GM18507 (cell line): ENCODE results near the gene PLOD3.
A peak's percentile ranks its signal among the peaks of the same experiment; 100 is the strongest.
"Not testable (repeated sequence)": the region's sequence is repeated elsewhere in the genome, so short reads cannot be mapped to it uniquely, and the experiment has no call there.

Experiments
- DNase-seq: peaks from one replicate; pipeline ENCODE4 v3.0.0; 2011; ENCODE audit warnings: low read depth; ENCODE audit not compliant: insufficient read length; ENCODE audit errors: extremely low spot score
- FAIRE-seq: peaks from 2 replicates; lab custom pipeline; 2011; peaks lifted over from hg19 to GRCh38; lab: Jason Lieb, UNC

Gene PLOD3, protein sequence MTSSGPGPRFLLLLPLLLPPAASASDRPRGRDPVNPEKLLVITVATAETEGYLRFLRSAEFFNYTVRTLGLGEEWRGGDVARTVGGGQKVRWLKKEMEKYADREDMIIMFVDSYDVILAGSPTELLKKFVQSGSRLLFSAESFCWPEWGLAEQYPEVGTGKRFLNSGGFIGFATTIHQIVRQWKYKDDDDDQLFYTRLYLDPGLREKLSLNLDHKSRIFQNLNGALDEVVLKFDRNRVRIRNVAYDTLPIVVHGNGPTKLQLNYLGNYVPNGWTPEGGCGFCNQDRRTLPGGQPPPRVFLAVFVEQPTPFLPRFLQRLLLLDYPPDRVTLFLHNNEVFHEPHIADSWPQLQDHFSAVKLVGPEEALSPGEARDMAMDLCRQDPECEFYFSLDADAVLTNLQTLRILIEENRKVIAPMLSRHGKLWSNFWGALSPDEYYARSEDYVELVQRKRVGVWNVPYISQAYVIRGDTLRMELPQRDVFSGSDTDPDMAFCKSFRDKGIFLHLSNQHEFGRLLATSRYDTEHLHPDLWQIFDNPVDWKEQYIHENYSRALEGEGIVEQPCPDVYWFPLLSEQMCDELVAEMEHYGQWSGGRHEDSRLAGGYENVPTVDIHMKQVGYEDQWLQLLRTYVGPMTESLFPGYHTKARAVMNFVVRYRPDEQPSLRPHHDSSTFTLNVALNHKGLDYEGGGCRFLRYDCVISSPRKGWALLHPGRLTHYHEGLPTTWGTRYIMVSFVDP

GRCh38 chr7:101217388-101218235 is at the start of gene PLOD3, which contains the start of gene ZNHIT1:
PLOD3 (minus strand) TSS chr7:101217581; CDS start chr7:101217274, 307 bp downstream.
ZNHIT1 (plus strand) TSS chr7:101218165; CDS start chr7:101218196, 31 bp downstream.
- FAIRE-seq (peak; percentile 97), DNase-seq (peak; percentile 98)

GRCh38 chr7:101265622-101266516 is 48.5 kb upstream of the PLOD3 start:
- DNase-seq (no peak), FAIRE-seq (no peak)

GRCh38 chr7:101264102-101264706 is 46.8 kb upstream of the PLOD3 start:
- DNase-seq, FAIRE-seq: not testable (repeated sequence)

GRCh38 chr7:101258243-101258731 is 40.9 kb upstream of the PLOD3 start:
- no peak for FAIRE-seq
- no peak for DNase-seq

DNA sequence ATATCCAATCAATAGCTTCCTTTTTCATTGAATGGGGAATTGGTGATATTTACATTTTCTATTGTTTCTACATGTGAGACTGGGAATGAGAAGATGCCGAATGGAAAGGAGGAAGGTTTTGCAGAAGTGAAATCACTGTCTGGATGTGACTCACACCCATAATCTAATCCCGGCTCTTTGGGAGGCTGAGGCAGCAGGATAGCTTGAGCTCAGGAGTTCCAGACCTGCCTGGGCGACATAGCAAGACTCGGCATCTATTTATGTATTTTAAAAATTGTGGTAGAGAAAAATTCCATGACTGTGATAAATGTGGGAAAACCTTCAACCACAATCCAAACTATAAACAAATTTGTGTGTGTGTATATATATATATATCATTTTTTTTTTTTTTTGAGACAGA is 38.4 kb upstream of the PLOD3 start:
- no peak for DNase-seq
- FAIRE-seq, result no peak

GRCh38 chr7:101253199-101253598 is 35.8 kb upstream of the PLOD3 start:
- not testable (repeated sequence) for DNase-seq, FAIRE-seq

GRCh38 chr7:101251871-101252659 is 34.7 kb upstream of the PLOD3 start:
- FAIRE-seq, result peak; percentile 98
- DNase-seq, result peak; percentile 88

DNA sequence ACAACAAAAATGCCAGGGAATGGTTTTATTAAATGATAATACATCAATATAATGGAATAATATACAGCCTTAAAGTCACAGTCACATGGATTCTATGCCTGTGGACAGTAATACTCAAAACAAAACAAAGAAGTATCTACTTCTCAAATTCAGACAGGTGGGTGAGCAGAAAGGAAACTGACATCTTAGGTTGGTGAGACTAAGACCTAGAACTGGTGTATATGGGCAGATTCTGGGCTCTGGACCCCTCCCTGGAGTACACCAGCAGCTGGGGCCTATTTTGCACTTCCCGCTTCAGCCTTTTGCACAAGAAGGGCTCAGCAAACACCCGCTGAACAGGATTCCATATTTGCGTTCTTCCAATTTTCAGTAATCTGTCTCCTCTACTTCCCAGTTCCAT is 32.9 kb upstream of the PLOD3 start:
- FAIRE-seq, result no peak
- DNase-seq, result no peak

- FAIRE-seq, result no peak
- DNase-seq, result no peak
These were observed 30.9 kb upstream of the PLOD3 start for GRCh38 chr7:101248276-101248675.

- DNase-seq (no peak), FAIRE-seq (no peak)
These were observed 27.8 kb upstream of the PLOD3 start for GRCh38 chr7:101245147-101245668.

GRCh38 chr7:101244375-101245146 is 27.2 kb upstream of the PLOD3 start, which contains the start of gene FIS1:
FIS1 (minus strand) TSS chr7:101245081; CDS start chr7:101245004, 77 bp downstream.
- peak; percentile 86 for FAIRE-seq
- peak; percentile 82 for DNase-seq

DNA sequence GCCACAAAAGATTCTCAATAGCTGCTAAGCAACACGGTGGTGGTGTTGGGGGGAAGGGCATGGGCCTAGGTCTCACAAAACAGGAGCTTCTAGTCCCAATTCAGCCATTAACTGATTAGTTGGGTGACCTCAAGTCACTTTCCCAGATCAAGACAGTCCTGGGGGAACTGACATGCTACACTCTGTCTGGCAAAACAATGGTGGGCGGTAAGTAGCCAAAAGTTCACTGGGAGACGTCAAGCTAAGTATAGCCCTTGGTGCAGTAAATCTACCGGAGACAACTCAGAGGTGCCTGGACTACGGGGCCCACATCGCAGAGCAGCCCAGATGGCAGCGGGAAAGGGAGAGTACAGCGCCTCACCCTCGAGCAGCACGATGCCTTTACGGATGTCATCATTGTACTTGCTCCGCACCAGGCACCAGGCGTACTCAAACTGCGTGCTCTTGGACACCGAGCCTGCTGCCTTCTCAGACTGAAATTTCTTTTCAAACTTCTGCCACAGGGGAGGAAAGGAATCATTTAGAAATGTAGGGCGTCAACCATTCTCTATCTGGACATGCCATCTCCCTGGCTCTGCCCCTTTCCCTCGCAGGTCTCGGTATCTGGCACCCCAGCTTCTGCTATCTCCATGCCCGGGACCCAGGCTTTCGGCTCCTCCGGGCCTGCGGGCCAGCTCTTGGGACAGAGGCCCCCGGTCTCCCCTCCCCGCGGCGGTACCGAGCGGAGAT is 26.4 kb upstream of the PLOD3 start:
- DNase-seq (no peak), FAIRE-seq (no peak)

DNA sequence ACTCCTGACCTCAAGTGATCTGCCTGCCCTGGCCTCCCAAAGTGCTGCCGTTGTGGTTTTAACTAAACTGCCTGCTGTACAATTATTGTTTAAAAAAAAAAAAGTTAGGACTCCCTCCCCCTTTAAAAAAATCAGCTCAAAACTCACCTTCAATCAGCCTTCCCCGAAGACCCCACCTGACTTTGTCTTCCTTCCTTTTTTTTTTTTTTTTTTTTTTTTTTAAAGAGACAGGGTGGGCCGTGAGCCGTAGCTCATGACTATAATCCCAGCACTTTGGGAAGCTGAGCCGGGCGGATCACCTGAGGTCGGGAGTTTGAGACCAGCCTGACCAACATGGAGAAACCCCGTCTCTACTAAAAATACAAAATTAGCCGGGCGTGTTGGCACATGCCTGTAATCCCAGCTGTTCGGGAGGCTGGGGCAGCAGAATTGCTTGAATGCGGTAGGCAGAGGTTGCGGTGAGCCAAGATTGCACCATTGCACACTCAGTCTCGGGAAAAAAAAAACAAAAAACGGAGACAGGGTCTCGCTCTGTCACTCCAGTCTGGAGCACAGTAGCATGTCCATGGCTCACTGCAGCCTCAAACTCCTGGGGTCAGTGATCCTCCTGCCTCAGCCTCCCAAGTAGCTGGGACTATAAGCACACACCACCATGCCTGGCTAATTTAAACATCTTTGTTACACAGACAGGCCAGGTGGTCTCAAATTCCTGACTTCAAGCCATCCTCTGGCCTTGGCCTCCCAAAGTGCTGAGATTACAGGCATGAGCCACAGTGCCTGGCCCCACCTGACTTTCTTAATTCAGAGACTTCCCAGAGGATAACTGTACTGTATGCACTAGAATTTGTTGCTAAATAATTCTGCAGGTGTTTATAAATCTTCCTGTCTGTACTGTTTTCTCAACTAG is 24.3 kb upstream of the PLOD3 start:
- FAIRE-seq (no peak), DNase-seq (no peak)

GRCh38 chr7:101241015-101241363 is 23.6 kb upstream of the PLOD3 start:
- FAIRE-seq, result no peak
- no peak for DNase-seq
